Fibroblast of lung (primary cell): ENCODE results near the gene NR1H4. TPM values are rescaled to one million over a fixed set of nuclear protein-coding genes. Genes with fewer than 3 reads are reported as not detected.

Experiments used
- DNase-seq, 2 donors: peaks; one replicate each; pipeline versions ENCODE4 v3.0.0 to v3.0.0-alpha.2; 2010; ENCODE audit warnings: low read depth in 2 of 2
- H2AFZ ChIP-seq: 2 replicates; pipeline ENCODE4 v1.5.1; 2012; ENCODE audit warnings: low read length, control low read depth, inconsistent platforms
- H3K27ac ChIP-seq: 2 replicates; pipeline ENCODE4 v1.5.1; 2011; ENCODE audit warnings: low read length, control low read depth; ENCODE audit not compliant: insufficient read depth
- H3K27me3 ChIP-seq: 2 replicates; pipeline ENCODE4 v1.5.1; 2011; ENCODE audit warnings: mild to moderate bottlenecking, low read length; ENCODE audit not compliant: control insufficient read depth, insufficient read depth
- H3K36me3 ChIP-seq: 2 replicates; pipeline ENCODE4 v1.5.1; 2011; ENCODE audit warnings: low read length; ENCODE audit not compliant: control insufficient read depth, insufficient read depth
- H3K4me1 ChIP-seq: 2 replicates; pipeline ENCODE4 v1.5.1; 2011; ENCODE audit warnings: low read length; ENCODE audit not compliant: control insufficient read depth, insufficient read depth; ENCODE audit errors: extremely low read depth
- H3K4me2 ChIP-seq: 2 replicates; pipeline ENCODE4 v1.5.1; 2011; ENCODE audit warnings: low read length, control low read depth; ENCODE audit not compliant: insufficient read depth; ENCODE audit errors: extremely low read depth
- H3K4me3 ChIP-seq, 4 experiments: fragments of 200-600 bp in 1 of 4; sonication (generic) in 1 of 4; replicated peaks in 1 of 4; 2 replicates each; pipeline ENCODE4 v1.5.1; 2011 to 2016; ENCODE audit warnings: low read length in 4 of 4, low read depth in 3 of 4, mild to moderate bottlenecking in 3 of 4, control low read depth in 2 of 4, inconsistent platforms in 1 of 4, mixed read lengths in 1 of 4; ENCODE audit not compliant: insufficient read depth in 1 of 4; ENCODE audit errors: control extremely low read depth in 1 of 4
- H3K79me2 ChIP-seq: 2 replicates; pipeline ENCODE4 v1.5.1; 2012; ENCODE audit warnings: mild to moderate bottlenecking, low read length, inconsistent platforms; ENCODE audit not compliant: control insufficient read depth, insufficient read depth
- H3K9ac ChIP-seq: 2 replicates; pipeline ENCODE4 v1.5.1; 2011; ENCODE audit warnings: mild to moderate bottlenecking, low read length, control low read depth; ENCODE audit not compliant: insufficient read depth
- H3K9me3 ChIP-seq: 2 replicates; pipeline ENCODE4 v1.5.1; 2012; ENCODE audit warnings: low read depth, low read length; ENCODE audit not compliant: control insufficient read depth, insufficient read depth
- H4K20me1 ChIP-seq: 2 replicates; pipeline ENCODE4 v1.5.1; 2011; ENCODE audit warnings: low read length; ENCODE audit not compliant: control insufficient read depth, insufficient read depth; ENCODE audit errors: extremely low read depth
- CTCF ChIP-seq, 2 donors: IDR thresholded peaks in 1 of 2; conservative IDR thresholded peaks in 1 of 2; 1 replicate in 1 of 2; 2 replicates in 1 of 2; pipeline ENCODE4 v1.5.1; 2011 to 2012; ENCODE audit warnings: low read length in 2 of 2, control low read depth in 1 of 2, inconsistent platforms in 1 of 2, low read depth in 1 of 2, mild to moderate bottlenecking in 1 of 2
- EZH2 ChIP-seq: IDR thresholded peaks from 2 replicates; pipeline ENCODE4 v1.5.1; 2012; ENCODE audit warnings: low read length, control low read depth, mild to moderate bottlenecking; ENCODE audit errors: missing control alignments
- polyA plus RNA-seq, 2 donors: library from polyadenylated mRNA; depleted of rRNA in 1 of 2; stranded (reverse) in 1 of 2; unstranded in 1 of 2; fragments of >200 nt; gene quantifications; 2 replicates each; pipeline ENCODE4 v1.2.1, GENCODE V29; 2011 to 2012; ENCODE audit warnings: missing spikeins in 1 of 2
- total RNA-seq: library from RNA; depleted of rRNA; stranded (reverse); fragments of >200 nt; gene quantifications from 2 replicates; pipeline ENCODE4 v1.2.1, GENCODE V29; 2014

Gene NR1H4
- total and polyA plus RNA-seq, 2 donors (not counting 1 experiment from before 2014, with no cell fraction given): not detected

- Histone ChIP-seq H3K36me3 (no peaks in the 10 kb centered on the region), H3K9ac (no peak overlapping the region), H3K4me2 (no peak overlapping the region), H3K79me2 (no peaks in the 10 kb centered on the region), H3K9me3 (no peaks in the 10 kb centered on the region), H3K4me3 (no peak overlapping the region), H4K20me1 (no peaks in the 10 kb centered on the region), H3K4me1 (peaks cover under 1% of the 10 kb centered on the region), H2AFZ (no peak overlapping the region), H3K27me3 (no peaks in the 10 kb centered on the region), H3K27ac (no peak overlapping the region)
- no peak for DNase-seq
- no peak for TF ChIP-seq CTCF (conservative IDR thresholded peaks at IDR 0.05 in 1 of 2, IDR thresholded peaks at IDR 0.05 in 1 of 2; ENCODE audit: low read depth in 1 of 2, low read length in 2 of 2)
- TF ChIP-seq EZH2: no peak
These were observed 5.5 kb upstream of the NR1H4 start for GRCh38 chr12:100468126-100468525.

- no peak overlapping the region for H3K4me2 ChIP-seq
These were observed 1.3 kb upstream of the NR1H4 start for GRCh38 chr12:100472325-100472724.

GRCh38 chr12:100473050-100473715 lies 483 bp upstream of the NR1H4 start:
- H3K36me3 ChIP-seq: no peaks in the 10 kb centered on the region
- no peaks in the 10 kb centered on the region for H4K20me1 ChIP-seq
- H2AFZ ChIP-seq: no peak overlapping the region
- no peak overlapping the region for H3K27ac ChIP-seq
- DNase-seq: no peak
- no peak for TF ChIP-seq CTCF (conservative IDR thresholded peaks at IDR 0.05 in 1 of 2, IDR thresholded peaks at IDR 0.05 in 1 of 2; ENCODE audit: low read depth in 1 of 2, low read length in 2 of 2)
- TF ChIP-seq EZH2: no peak
- H3K9ac ChIP-seq: no peak overlapping the region
- H3K4me2 ChIP-seq: no peak overlapping the region
- no peaks in the 10 kb centered on the region for H3K79me2 ChIP-seq
- H3K9me3 ChIP-seq: no peaks in the 10 kb centered on the region
- H3K27me3 ChIP-seq: no peaks in the 10 kb centered on the region
- no peak overlapping the region for H3K4me3 ChIP-seq
- peaks cover 2% of the 10 kb centered on the region for H3K4me1 ChIP-seq

More at GRCh38 chr12:100472325-100472724, 1.3 kb upstream of the NR1H4 start:
- H2AFZ ChIP-seq: no peak overlapping the region
- H3K27me3 ChIP-seq: no peaks in the 10 kb centered on the region
- H3K36me3 ChIP-seq: no peaks in the 10 kb centered on the region
- H3K4me1 ChIP-seq: peaks cover 2% of the 10 kb centered on the region
- H3K9me3 ChIP-seq: no peaks in the 10 kb centered on the region
- no peak overlapping the region for H3K9ac ChIP-seq
- DNase-seq: no peak
- H3K4me3 ChIP-seq: no peak overlapping the region
- H3K79me2 ChIP-seq: no peaks in the 10 kb centered on the region
- no peak overlapping the region for H3K27ac ChIP-seq
- no peaks in the 10 kb centered on the region for H4K20me1 ChIP-seq
- no peak for TF ChIP-seq EZH2
- TF ChIP-seq CTCF (conservative IDR thresholded peaks at IDR 0.05 in 1 of 2, IDR thresholded peaks at IDR 0.05 in 1 of 2; ENCODE audit: low read depth in 1 of 2, low read length in 2 of 2): no peak
